ENCODE results near the gene IMMT.

- TF ChIP-seq CTCF (conservative IDR thresholded peaks at IDR 0.05; ENCODE audit: low read depth, low read length) (no peak), EZH2 (IDR thresholded peaks at IDR 0.05; ENCODE audit: borderline replicate concordance, low read depth, low read length, poor library complexity, severe bottlenecking) (no peak)
These were observed 37.0 kb downstream of the IMMT start for GRCh38 chr2:86158286-86158685.

All from A673 (cell line).